GM21619 (cell line): ENCODE data around the gene ELF1.

ENCODE experiments used
- ATAC-seq: cut with Tn5 transposase; IDR thresholded peaks from one replicate; pipeline ENCODE4 v1.9.1; 2021; ENCODE audit not compliant: unreplicated experiment

The ELF1 gene

GRCh38 chr13:41006978-41007743 is 12.0 kb downstream of the ELF1 start:
- ATAC-seq: no peak

GRCh38 chr13:41006306-41006705 is 12.8 kb downstream of the ELF1 start:
- no peak for ATAC-seq

DNA sequence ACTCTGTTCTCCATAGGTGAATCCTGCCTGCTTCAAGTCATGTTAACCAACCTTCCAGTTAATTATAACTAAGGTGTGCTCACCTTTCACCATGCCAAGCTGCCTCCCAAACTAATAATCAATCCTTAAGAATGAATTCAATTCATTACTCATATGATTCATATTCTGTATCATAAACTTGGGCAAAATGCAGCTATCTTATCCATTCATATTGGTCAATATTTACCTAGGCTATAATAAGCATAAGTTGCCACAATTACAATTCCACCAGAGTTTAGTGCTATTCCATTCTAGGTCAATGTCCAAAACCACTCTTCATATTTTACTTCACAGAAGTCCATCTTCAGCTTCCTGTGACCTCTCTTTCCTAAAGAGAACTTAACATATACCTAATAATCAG is 13.4 kb downstream of the ELF1 start:
- no peak for ATAC-seq

- ATAC-seq: peak; percentile 70
Measured at GRCh38 chr13:41004875-41005693, 14.0 kb downstream of the ELF1 start.

- no peak for ATAC-seq
Measured at GRCh38 chr13:41002606-41003005, 16.5 kb downstream of the ELF1 start.

GRCh38 chr13:41001695-41002094 is 17.4 kb downstream of the ELF1 start:
- ATAC-seq: no peak

GRCh38 chr13:40999416-40999815 is 19.7 kb downstream of the ELF1 start:
- no peak for ATAC-seq

- ATAC-seq: no peak
Measured at GRCh38 chr13:40996426-40997092, 22.6 kb downstream of the ELF1 start.

DNA sequence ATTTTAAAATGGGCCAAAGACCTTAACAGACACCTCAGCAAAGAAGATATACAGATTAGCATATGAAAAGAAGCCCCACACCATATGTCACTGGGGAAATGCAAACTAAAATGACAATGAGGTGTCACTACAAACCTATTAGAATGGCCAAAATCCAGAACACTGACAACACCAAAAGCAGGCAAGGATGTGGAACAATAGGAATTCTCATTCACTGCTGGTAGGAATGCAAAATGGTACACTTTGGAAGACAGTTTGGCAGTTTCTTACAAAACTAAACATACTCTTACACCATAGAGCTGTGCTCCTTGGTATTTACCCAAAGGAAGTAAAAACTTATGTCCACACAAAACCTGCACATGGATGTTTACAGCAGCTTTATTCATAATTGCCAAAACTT is 23.1 kb downstream of the ELF1 start:
- ATAC-seq: no peak

DNA sequence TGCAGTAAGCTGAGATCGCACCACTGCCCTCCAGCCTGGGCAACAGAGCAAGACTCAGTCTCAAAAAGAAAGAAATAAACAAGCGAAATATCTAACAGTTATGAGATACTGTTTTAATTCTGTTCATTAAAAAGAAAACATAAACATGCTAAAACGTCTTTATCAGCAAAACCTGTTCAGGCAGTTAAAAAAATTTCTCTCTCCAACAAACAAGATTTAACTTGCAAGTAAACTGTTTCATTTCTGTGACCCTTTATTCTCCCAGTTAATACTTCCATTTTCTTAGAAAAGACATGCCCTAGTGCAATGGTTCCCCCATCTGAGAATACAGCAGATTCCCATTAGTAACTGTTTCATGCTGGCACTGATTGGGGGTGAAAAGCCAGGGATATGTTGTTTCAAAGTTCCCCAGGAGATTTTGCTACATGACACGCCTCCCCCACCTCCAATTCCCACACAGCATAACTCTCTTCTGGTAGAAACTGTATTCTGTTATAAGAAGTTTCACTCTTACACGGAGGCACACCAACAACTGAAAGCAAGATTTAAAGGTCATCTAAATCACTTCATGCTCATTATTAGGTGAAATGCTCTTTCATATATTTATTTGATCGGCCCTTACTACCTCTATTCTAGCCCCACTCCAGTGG is 24.4 kb downstream of the ELF1 start:
- ATAC-seq: peak; percentile 68

GRCh38 chr13:40993987-40994386 is 25.1 kb downstream of the ELF1 start:
- ATAC-seq: no peak

GRCh38 chr13:40992678-40993518 is 26.2 kb downstream of the ELF1 start:
- ATAC-seq: no peak

- ATAC-seq: no peak
Measured at GRCh38 chr13:40987606-40988280, 31.4 kb downstream of the ELF1 start.

GRCh38 chr13:40986101-40986856 is 32.8 kb downstream of the ELF1 start:
- ATAC-seq: no peak

DNA sequence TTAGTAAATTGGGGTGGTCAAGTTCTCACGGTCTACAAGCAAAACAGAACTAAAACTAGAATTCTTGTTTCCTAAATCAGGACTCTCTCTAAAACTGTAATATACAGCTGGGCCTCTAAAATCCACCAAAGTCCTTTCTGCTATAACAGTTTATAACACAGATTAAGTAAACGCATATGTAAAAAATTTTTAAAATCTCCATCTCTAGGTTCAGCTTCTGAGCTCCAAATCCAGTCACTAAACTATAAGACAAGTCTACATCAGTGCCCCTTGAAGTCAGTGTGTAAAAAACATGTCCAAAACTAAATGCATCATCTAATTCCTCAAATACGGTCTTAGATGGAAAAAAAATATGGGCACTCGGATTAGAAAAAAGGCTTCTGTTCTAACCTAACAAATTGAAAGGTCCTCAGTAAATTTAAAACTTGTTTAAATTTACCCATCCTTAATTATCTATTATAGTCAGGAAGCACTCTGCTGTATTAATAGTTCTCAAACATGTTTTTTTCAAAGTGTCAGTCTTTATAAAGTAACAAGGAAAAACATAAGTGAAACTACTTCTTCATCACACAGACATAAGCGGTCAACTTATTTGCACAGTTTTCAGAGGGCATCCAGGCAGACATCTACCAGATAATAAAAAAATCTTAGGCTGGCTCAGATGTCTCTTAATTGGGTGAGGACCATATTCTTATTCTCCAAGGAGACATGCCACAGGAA is 33.6 kb downstream of the ELF1 start:
- ATAC-seq: no peak

DNA sequence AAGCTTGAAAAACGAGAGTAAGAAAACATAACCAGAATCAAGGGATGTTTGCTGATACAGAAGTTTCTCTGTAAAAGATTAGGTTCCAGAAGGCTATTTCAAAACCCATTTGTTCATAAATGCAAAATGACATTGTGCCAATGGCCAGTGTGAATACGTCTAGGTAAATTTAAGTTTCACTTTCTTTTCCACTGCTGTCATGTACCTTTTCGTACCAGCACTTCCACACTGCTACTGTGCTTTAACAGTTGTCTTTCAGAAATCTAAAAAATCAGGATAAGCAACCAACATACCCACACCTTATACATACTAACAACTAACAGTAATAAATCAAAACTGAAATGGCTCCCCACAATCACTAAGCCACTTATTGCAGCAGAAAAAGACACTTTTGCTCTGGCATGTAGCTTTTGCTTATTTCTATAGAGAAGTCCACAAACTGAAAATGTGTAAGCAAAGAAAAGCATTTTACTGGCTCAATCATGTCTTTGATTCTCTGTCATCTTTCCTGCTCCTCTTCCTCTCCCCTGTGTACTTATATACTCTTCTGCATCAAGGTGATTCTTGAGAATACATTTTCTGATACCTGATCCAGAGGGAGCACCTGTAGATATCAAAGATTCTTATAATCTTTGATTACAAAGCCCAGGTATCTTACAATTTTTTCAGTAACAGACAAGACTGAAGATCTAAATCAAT is 34.3 kb downstream of the ELF1 start:
- peak; percentile 43 for ATAC-seq

- ATAC-seq: no peak
Measured at GRCh38 chr13:40983725-40984667, 35.1 kb downstream of the ELF1 start.
